HG02763 (cell line): ENCODE data around the gene THADA.

Experiments used
- ATAC-seq: cut with Tn5 transposase; IDR thresholded peaks from one replicate; pipeline ENCODE4 v1.9.1; 2021; ENCODE audit warnings: mild to moderate bottlenecking, moderate library complexity; ENCODE audit not compliant: unreplicated experiment

THADA gene

GRCh38 chr2:43332653-43333052 lies 263.2 kb downstream of the THADA start:
- ATAC-seq = no peak

- no peak for ATAC-seq
Measured at GRCh38 chr2:43331422-43331821, 264.4 kb downstream of the THADA start.

DNA sequence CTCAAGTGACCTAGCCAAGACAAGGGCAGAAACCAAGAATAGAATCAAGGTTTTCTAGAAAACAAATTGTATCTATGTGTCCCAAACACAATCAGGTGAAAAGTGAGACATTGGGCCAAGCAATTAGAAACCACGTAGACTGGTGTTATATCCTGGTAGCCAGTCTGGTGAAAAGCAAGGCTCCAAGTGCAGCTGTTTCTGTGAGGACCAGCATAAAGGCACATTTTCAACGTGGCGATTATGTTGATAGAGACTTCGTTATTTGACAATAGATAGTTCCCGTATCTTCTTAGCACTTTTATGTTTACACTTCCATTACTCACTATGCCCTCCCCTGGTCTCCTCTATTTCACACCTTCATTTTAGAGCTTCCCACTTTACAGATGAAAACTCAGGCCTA lies 266.2 kb downstream of the THADA start:
- no peak for ATAC-seq

DNA sequence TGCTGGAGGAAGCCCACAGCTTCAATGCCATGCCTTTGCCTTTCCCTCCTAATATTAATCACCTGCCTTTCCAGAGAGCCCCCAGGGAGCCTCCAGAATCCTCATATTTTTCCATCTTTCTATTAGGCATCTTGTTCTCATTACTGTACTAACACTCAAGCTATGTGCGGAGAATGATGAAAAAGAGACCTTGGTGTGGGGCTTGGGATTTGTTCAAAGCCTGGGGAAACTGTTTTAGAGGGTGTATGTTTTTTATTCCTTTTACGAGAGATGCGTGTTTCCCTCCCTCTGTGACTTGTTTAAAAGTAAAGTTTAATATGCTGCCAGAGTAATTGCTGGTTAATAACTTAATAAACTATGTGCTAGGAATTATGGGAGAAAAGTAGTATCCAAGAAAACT lies 267.0 kb downstream of the THADA start:
- no peak for ATAC-seq

- ATAC-seq = no peak
Measured at GRCh38 chr2:43328133-43328532, 267.7 kb downstream of the THADA start.

GRCh38 chr2:43327119-43327518 lies 268.7 kb downstream of the THADA start:
- ATAC-seq = no peak

- ATAC-seq = no peak
Measured at GRCh38 chr2:43326101-43326825, 269.6 kb downstream of the THADA start.

DNA sequence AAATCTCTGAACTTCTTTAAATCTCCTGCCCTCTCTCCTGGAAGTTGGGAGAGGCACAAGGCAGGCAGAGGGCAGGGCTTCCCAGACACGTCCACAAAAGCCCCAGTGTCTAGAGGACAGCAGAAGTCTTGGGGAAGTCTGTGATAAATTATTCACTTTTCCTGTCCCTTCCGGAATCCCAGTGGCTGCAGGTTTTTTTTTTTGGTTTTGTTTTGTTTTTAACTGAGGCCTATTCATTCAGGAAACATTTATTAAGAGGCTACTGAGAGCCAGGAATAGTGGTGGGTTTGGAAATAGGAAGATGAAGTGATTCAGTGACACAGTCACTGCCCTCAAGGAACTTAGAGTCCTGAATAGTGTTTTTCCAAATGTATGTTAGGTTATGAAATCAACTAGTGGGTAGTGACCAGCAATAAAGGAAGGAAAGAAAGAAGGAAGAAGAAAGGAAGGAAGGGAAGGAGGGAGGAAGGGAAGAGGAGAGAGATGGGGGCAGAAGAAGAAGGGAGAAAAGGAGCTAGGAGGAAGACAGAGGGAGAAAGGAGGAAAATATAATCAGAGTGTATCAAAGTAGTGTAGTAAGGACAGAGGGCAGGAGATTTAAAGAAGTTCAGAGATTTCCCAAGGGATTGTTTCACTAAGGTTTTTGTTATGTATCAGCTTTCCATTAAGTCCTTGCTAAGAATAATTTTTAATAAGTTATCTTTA lies 270.6 kb downstream of the THADA start:
- no peak for ATAC-seq

DNA sequence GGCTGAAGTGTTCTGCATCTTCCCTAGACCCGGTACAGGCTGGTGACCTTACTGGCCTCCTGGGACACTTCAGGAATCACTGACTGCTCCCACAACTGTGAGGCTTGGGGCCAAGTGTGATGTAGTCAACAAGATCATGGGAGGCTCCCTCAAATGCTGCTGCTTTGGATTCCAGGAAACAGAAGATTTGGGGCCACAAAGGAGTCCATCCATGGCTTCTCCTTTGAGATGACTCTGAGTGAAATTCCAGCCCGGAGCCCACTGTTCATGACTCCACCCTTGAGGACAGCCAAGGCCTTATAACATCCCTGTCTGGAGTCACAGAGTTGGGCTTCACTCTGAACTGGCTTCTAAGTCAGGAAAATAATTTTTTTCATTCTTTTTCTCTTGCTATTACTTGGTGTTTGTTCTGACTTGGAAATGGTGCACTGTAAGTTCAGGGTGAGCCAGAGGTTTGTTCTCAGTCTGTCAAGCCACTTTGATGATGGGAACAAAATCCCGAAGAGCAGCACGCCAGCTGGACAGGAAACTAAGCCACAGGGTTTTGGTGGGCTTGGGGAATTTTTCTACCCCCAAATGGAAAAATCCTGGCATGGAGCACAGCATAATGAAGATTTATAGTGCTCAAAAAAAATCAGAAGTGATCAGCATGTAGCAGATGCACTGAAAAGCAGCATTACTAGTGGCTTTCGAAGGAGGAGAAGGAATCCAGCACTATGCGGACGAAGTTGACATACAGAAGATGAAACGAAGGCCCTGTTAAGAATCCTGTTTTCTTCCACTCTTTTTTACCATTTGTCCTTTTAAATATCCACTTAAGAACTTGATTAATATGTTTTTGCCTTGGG lies 271.4 kb downstream of the THADA start:
- no peak for ATAC-seq

GRCh38 chr2:43323857-43324256 lies 272.0 kb downstream of the THADA start:
- no peak for ATAC-seq

DNA sequence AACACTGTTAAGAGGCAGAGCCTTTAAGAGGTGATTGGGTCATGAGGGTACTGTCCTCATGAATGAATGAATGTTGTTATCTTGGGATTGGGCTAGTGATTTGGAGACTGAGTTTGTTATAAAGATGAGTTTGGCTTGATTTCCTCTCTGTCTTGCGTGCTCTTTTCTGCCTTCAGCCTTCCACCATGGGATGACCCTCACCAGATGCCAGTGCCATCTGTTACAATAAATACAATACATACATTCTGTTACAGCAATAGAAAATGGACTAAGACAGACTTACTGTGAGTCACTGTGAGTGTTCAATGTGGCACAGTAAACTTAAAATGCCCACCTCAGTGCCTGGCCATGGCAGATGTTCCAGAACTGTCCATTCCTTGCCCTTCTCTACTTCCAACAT lies 274.4 kb downstream of the THADA start:
- ATAC-seq = no peak

- no peak for ATAC-seq
Measured at GRCh38 chr2:43319541-43319940, 276.3 kb downstream of the THADA start.

- ATAC-seq = no peak
Measured at GRCh38 chr2:43318791-43319190, 277.0 kb downstream of the THADA start.

DNA sequence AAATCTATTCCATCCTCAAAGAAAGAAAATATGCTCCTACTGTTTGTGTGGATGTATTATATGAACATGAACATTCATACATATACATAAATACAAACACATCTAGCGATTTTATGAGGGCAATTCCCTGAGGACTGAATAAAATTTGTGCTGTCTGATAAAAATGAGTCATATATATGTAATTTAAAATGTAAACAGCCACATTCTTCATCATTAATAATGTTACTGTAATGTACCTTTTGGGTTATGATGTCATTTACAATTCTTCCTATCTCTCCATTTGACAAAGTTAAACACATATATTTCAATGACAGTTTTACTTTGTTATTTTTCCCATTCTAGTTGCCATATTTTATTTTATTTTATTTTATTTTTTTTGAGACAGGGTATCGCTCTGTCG lies 278.2 kb downstream of the THADA start:
- no peak for ATAC-seq

GRCh38 chr2:43317194-43317593 lies 278.6 kb downstream of the THADA start:
- ATAC-seq = no peak

- no peak for ATAC-seq
Measured at GRCh38 chr2:43315482-43315881, 280.4 kb downstream of the THADA start.

DNA sequence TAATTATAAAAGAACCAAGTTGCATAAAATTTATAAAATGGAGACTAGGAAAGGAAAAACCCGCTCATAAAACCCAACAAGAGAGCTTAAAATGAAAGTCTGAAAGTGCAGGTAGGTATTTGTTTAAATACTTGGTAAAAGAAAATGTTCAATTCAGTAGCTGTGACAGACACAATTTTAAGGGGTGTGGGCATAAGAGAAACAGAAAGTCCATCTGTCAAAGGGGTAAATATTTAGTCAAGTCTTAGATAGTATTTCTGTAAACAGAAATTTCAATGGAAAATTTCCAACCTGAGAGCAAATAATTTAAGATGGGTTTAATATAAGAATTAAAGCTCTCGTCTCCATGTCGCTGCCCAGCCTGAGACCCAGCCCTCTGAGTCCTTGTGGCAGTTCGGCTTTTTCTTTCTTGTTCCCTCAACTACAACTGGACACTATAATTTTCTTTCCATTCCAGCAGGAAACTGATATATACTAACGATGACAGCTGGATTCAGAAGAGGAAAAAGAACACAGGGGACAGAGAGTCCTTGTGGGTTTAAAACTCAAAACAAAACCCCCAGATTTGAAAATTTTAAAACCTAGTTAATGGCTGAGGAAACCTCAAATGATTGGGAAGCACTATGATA lies 281.4 kb downstream of the THADA start:
- ATAC-seq = no peak

DNA sequence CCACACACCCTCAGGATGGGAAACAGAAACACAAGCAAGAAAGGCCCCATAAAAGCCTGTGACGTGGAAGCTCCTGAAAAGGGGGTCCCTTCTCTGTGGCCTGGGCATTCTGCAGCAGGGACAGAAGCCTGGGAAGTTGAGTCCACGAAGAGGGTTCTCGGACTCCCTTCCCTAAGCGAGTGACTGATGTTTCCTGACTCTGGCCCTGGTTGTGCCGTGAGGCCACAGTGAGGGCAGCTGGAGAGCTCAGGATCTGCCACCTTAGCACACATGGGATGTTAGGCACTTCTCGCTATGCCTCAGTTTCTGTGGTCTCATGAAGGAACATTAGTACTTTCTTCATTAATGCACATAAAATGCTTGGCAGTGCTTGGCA lies 282.2 kb downstream of the THADA start:
- no peak for ATAC-seq

- ATAC-seq = no peak
Measured at GRCh38 chr2:43312755-43313641, 282.8 kb downstream of the THADA start.

GRCh38 chr2:43311276-43311675 lies 284.6 kb downstream of the THADA start:
- no peak for ATAC-seq
